HG03175 (cell line): ENCODE data around the gene TNFAIP3.
A peak's percentile ranks its signal among the peaks of the same experiment; 100 is the strongest.

Experiments used
- ATAC-seq: cut with Tn5 transposase; IDR thresholded peaks from one replicate; pipeline ENCODE4 v1.9.1; 2021; ENCODE audit warnings: mild to moderate bottlenecking, moderate library complexity; ENCODE audit not compliant: unreplicated experiment

The TNFAIP3 gene

DNA sequence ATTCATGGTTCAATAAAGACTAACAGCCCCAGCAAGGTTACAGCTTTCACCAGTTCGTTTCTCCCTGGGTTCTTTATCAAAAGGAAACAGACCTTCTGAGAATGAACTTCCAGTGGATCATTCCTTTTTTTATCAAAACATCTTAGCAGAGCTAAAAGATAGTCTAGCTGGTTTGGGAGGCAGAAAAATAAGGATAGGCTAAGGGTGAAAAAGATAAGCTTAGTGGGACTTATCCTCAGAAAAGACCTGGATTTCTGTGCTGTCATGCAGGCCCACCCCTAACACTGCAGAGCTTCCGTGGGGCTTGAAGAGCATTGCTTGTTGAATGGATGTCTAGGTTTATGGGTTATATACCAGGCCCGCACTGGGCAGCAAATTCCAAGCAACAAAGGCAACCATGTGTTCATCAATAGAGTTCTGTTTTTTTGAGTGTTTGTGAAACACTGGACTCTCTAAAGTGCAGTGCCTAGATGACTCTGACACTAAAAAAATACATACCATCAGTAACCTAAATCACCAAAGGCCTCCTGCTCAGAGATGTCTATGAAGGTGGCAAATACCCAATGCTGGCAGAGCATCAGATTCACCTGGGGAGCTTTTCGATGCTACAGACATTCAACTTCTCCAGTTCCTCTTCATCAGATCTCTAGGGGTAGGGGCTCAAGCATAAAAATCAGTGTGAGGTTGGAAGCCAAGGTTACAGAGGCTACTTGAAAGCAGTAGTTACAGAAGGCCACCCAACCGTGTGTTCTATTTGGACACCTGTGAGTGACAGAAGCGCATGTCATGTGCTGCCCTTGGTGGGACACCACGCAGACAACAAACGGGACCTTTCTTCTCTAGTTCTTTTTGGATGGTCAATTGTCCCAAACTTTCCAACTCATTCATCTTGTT is 53.0 kb downstream of the TNFAIP3 start:
- no peak for ATAC-seq

GRCh38 chr6:137921823-137922222 is 54.8 kb downstream of the TNFAIP3 start:
- no peak for ATAC-seq

GRCh38 chr6:137923866-137924653 is 57.0 kb downstream of the TNFAIP3 start:
- ATAC-seq = no peak

GRCh38 chr6:137925141-137925698 is 58.2 kb downstream of the TNFAIP3 start:
- ATAC-seq = no peak

DNA sequence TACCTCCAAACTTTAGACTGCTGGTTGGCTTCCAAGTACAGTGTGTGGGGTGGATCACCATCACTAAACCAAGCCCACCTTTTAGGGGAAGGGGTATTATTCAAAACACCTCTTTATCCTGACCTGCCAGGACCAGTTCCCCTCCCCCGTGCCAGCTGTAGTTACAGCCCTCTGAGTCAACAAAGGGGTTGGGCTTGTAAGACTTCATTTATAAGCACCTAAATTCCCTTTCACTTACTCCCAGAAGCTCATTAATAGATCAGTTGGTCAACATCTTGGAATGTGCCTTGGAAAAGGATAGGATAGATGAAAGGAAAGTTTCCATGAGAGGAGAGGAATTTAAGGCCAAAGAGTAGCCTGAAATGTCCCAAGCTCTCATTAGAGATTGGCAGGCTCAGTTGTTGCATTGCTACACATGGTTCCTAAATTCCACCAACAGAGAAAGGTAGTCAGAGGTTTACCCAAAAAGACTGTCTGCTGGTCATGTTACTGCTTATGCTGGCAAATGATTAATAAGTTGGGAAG is 59.2 kb downstream of the TNFAIP3 start:
- ATAC-seq = no peak

GRCh38 chr6:137926985-137927384 is 59.9 kb downstream of the TNFAIP3 start:
- no peak for ATAC-seq

DNA sequence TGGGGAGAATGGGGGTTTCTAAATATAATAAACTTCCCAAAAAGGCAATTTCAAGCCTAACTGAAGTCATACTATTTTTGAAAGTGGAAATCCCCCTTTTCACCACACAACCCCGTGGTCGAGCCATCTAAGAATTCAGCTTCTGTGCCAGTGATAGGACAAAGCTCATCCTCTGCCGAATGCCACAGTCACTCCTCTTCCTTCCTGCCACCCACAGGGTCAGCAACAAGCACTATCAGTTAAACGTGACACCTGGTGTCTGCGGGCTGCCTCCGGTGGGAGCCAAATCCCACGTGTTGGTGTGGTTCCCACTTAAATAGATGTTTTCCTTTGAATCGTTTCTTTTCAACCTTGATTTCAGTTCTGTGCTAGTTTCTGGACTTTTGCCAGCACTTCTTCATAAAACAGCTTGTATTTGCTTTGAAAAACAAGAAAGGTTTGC is 60.7 kb downstream of the TNFAIP3 start:
- peak; percentile 86 for ATAC-seq

DNA sequence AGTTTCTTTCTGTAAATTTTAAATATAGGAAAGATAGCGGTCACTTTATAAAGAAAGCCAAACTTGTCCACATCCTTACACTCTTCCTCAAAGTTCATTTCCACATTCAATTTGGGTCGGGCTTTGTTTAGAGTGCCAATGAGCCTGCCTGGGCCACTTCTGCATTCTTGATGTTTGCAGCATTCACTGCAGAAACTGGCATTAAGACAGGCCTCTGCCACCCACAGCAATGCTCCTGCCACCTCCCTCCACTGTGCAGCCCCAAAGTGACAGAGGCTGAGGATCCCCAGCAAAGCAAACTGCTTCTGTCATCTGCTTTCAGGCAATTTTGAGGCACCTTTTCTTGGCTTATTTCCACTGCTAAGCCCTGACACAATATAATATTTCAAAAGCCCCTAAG is 61.2 kb downstream of the TNFAIP3 start:
- peak; percentile 41 for ATAC-seq

DNA sequence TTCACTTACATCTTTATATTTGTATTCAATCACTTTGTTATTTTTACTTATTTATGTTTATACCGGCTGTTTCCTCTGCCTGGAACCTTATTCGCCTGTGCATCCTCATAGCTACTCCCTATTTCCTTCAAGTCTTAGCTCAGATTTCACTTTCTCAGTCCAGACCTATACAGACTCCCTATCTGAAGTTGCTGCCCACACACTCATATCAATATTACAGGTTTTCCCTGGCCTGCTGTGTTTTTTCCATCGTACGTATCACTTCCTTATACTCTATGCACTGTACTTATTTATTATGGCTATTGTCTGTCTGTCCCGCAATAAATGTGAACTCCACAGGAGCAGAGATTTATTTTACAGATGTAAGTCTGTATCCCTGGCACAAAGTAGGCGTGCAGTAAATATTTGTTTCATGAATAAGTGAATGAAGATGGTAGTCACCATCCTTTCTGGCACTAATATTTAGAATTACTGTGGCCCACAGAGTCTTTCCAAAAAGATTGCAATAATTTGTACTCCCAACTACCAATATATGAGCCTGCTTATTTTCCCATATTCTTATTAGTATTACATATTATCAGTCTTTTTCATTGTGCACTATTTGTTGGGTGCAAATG is 64.9 kb downstream of the TNFAIP3 start:
- no peak for ATAC-seq
